Measurements from ENCODE around the gene SBF1. TPM values are rescaled to one million over a fixed set of nuclear protein-coding genes. Genes with fewer than 3 reads are reported as not detected.

The SBF1 gene
- total and polyA plus RNA-seq, 2 of the 13 experiments (the other 11 are each of a cell fraction or from before 2014, with no cell fraction given), result 31.7 to 40.9 TPM

DNA sequence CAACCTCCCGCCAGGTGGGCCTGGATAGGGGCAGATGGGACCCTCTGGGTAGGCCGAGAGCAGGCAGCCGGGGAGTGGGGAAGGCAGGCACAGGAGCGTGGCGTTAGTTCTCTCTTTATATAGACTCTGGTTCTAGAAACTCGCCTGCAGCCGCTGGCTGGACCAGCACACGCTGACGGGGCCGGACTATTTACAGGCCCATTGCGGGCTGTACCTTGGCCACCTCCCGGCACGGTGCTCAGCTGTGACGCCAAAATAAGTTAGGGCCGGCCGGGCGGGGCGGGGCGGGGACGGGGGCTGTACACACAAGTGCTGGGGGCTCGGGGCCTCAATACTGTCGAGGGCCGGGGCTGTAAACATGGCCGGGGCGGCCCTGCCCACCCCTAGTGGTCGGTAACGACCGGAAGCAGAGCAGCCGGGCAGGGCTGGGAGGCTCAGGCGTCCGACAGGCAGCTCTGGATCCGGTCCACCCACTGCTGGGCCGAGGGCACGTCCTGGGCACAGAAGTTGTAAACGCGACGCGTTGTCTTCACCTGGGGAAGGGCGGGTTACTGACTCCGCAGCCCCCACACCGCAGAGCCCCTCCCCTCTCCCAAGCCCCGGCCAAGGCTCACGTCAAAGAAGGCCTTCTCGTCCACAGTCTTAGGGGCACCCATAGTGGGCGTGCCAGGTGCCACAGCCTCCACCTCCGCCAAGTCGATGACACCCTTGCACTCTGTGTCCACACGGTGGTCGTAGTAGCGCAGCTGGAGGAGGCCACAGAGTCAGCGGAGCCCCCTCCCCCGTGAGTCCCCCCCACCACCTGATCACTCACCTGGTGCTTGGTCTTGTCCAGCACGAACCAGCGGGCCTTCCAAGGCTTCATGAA is 27.9 kb downstream of the SBF1 start:
- Histone ChIP-seq H3K36me3 (replicated peaks in 1 of 2; ENCODE audit: control insufficient read depth in 1 of 2, insufficient read depth in 2 of 2, low read length in 2 of 2) (peaks cover 22 to 43% of the 10 kb centered on the region in 2 experiments; a peak in 4 of 5 replicates), H3K4me1 (ENCODE audit: insufficient read depth, low read length) (no peaks in the 10 kb centered on the region; the same call in 1 of the 2 replicates), H3K79me2 (ENCODE audit: insufficient read depth, low read length) (no peaks in the 10 kb centered on the region), H3K4me3 (replicated peaks in 1 of 3; ENCODE audit: insufficient read depth in 1 of 3, low read depth in 2 of 3, low read length in 3 of 3) (no peak overlapping the region), H3K27me3 (ENCODE audit: control insufficient read depth in 1 of 2, insufficient read depth in 2 of 2, low read length in 2 of 2) (no peaks in the 10 kb centered on the region), H3K4me2 (ENCODE audit: low read depth, low read length) (no peak overlapping the region), H3K9ac (ENCODE audit: insufficient read depth, low read depth, low read length) (no peak overlapping the region), H3K27ac (ENCODE audit: extremely low read length, insufficient read depth, low read length) (no peak overlapping the region), H2AFZ (ENCODE audit: low read length) (no peak overlapping the region), H3K9me3 (ENCODE audit: low read length) (no peaks in the 10 kb centered on the region), H4K20me1 (ENCODE audit: insufficient read depth, low read length) (peaks cover 4% of the 10 kb centered on the region; the same call in 1 of the 2 replicates)
- BruUV-seq (replicated peaks), result no TSS peak
- 97% methylated on average over 31 of the region's 54 CpGs for WGBS (ENCODE audit: low lambda C conversion rate)
- in situ Hi-C loops (cut with HindIII; ENCODE audit: extremely low pct_ligation_motif_present, low pct_unique_long_range_greater_than_20kb), result no loop called here
- intact Hi-C loops (cut with micrococcal nuclease; ENCODE audit: unreplicated experiment), result no loop called here
- FAIRE-seq, result no peak
- no peak for DNase-seq (ENCODE audit: low spot score)
- CTCF ChIA-PET (ENCODE audit: low intra/inter-chr PET ratio, low total read pairs), result no interaction called here
- POLR2A ChIA-PET, result no interaction called here
- peak; percentile 31 for ATAC-seq
- TF ChIP-seq KAT8 (CRISPR knock-in tag; IDR thresholded peaks at IDR 0.05) (no peak), ZNF781 (CRISPR knock-in tag; IDR thresholded peaks at IDR 0.05; ENCODE audit: borderline replicate concordance, not compliant biosample characterization) (no peak), AKAP8 (CRISPR knock-in tag; IDR thresholded peaks at IDR 0.05) (peak; percentile 79; the same call in 1 of the 2 replicates), ZBTB38 (CRISPR knock-in tag; IDR thresholded peaks at IDR 0.05) (0 out of 2 replicates have a peak, but pooled peaks have one; percentile 29), ZBTB42 (CRISPR knock-in tag; IDR thresholded peaks at IDR 0.05) (no peak), ZNF235 (CRISPR knock-in tag; IDR thresholded peaks at IDR 0.05; ENCODE audit: borderline replicate concordance) (no peak), ZNF644 (CRISPR knock-in tag; IDR thresholded peaks at IDR 0.05; ENCODE audit: low read depth) (no peak), ESRRA (CRISPR knock-in tag; IDR thresholded peaks at IDR 0.05; ENCODE audit: low read depth) (no peak), SAP130 (CRISPR knock-in tag; IDR thresholded peaks at IDR 0.05; ENCODE audit: low read depth) (no peak), CBFB (CRISPR knock-in tag; IDR thresholded peaks at IDR 0.05) (no peak), MAFF (IDR thresholded peaks at IDR 0.05; ENCODE audit: low read depth, low read length) (no peak), ATF1 (CRISPR knock-in tag; IDR thresholded peaks at IDR 0.05) (no peak), ONECUT2 (CRISPR knock-in tag; IDR thresholded peaks at IDR 0.05) (no peak), ATF7 (IDR thresholded peaks at IDR 0.05) (no peak), ATF7 (CRISPR knock-in tag; IDR thresholded peaks at IDR 0.05) (no peak)
- TF ChIP-seq, protein P1, sequence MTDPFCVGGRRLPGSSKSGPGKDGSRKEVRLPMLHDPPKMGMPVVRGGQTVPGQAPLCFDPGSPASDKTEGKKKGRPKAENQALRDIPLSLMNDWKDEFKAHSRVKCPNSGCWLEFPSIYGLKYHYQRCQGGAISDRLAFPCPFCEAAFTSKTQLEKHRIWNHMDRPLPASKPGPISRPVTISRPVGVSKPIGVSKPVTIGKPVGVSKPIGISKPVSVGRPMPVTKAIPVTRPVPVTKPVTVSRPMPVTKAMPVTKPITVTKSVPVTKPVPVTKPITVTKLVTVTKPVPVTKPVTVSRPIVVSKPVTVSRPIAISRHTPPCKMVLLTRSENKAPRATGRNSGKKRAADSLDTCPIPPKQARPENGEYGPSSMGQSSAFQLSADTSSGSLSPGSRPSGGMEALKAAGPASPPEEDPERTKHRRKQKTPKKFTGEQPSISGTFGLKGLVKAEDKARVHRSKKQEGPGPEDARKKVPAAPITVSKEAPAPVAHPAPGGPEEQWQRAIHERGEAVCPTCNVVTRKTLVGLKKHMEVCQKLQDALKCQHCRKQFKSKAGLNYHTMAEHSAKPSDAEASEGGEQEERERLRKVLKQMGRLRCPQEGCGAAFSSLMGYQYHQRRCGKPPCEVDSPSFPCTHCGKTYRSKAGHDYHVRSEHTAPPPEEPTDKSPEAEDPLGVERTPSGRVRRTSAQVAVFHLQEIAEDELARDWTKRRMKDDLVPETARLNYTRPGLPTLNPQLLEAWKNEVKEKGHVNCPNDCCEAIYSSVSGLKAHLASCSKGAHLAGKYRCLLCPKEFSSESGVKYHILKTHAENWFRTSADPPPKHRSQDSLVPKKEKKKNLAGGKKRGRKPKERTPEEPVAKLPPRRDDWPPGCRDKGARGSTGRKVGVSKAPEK (CRISPR knock-in tag; IDR thresholded peaks at IDR 0.05; ENCODE audit: borderline replicate concordance), result no peak
- TF ChIP-seq, protein P2, sequence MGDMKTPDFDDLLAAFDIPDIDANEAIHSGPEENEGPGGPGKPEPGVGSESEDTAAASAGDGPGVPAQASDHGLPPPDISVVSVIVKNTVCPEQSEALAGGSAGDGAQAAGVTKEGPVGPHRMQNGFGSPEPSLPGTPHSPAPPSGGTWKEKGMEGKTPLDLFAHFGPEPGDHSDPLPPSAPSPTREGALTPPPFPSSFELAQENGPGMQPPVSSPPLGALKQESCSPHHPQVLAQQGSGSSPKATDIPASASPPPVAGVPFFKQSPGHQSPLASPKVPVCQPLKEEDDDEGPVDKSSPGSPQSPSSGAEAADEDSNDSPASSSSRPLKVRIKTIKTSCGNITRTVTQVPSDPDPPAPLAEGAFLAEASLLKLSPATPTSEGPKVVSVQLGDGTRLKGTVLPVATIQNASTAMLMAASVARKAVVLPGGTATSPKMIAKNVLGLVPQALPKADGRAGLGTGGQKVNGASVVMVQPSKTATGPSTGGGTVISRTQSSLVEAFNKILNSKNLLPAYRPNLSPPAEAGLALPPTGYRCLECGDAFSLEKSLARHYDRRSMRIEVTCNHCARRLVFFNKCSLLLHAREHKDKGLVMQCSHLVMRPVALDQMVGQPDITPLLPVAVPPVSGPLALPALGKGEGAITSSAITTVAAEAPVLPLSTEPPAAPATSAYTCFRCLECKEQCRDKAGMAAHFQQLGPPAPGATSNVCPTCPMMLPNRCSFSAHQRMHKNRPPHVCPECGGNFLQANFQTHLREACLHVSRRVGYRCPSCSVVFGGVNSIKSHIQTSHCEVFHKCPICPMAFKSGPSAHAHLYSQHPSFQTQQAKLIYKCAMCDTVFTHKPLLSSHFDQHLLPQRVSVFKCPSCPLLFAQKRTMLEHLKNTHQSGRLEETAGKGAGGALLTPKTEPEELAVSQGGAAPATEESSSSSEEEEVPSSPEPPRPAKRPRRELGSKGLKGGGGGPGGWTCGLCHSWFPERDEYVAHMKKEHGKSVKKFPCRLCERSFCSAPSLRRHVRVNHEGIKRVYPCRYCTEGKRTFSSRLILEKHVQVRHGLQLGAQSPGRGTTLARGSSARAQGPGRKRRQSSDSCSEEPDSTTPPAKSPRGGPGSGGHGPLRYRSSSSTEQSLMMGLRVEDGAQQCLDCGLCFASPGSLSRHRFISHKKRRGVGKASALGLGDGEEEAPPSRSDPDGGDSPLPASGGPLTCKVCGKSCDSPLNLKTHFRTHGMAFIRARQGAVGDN (CRISPR knock-in tag; IDR thresholded peaks at IDR 0.05), result 0 out of 2 replicates have a peak, but pooled peaks have one; percentile 5

All from HepG2 (cell line).